Liver (tissue), 3 donors: ENCODE data around the gene TTC9C.

Experiments used
- FOXA1 ChIP-seq: IDR thresholded peaks from 2 replicates; pipeline ENCODE4 v1.6.1; 2016; ENCODE audit warnings: antibody characterized with exemption
- FOXA2 ChIP-seq: IDR thresholded peaks from 2 replicates; pipeline ENCODE4 v1.6.1; 2016; ENCODE audit warnings: antibody characterized with exemption
- GABPA ChIP-seq, 2 donors: IDR thresholded peaks in 1 of 2; conservative IDR thresholded peaks in 1 of 2; 2 replicates each; pipeline ENCODE4 v1.6.1; 2016; ENCODE audit warnings: antibody characterized with exemption in 2 of 2, mild to moderate bottlenecking in 1 of 2, moderate library complexity in 1 of 2
- MAX ChIP-seq: IDR thresholded peaks from 2 replicates; pipeline ENCODE4 v1.6.1; 2016; ENCODE audit warnings: antibody characterized with exemption
- REST ChIP-seq: IDR thresholded peaks from 2 replicates; pipeline ENCODE4 v1.6.1; 2016; ENCODE audit warnings: antibody characterized with exemption, mild to moderate bottlenecking
- RXRA ChIP-seq, 2 donors: IDR thresholded peaks; 2 replicates each; pipeline ENCODE4 v1.6.1; 2017 to 2018; ENCODE audit warnings: antibody characterized with exemption in 2 of 2, mild to moderate bottlenecking in 1 of 2
- SP1 ChIP-seq: IDR thresholded peaks from 2 replicates; pipeline ENCODE4 v1.6.1; 2018; ENCODE audit warnings: antibody characterized with exemption, mild to moderate bottlenecking
- YY1 ChIP-seq: IDR thresholded peaks from 2 replicates; pipeline ENCODE4 v1.6.1; 2016; ENCODE audit warnings: antibody characterized with exemption, mild to moderate bottlenecking
- ZBTB33 ChIP-seq: IDR thresholded peaks from 2 replicates; pipeline ENCODE4 v1.6.1; 2016; ENCODE audit warnings: antibody characterized with exemption
- TF ChIP-seq, protein P1 (sequence below): fragments of 150-350 bp; IDR thresholded peaks from 2 replicates; pipeline ENCODE4 v1.5.1; 2017; ENCODE audit warnings: improper control_type of control experiment, low read depth, low read length; ENCODE audit not compliant: missing input control
- donor health status: healthy.
- donor health status: healthy.

- no peak for TF ChIP-seq REST
- TF ChIP-seq, protein P1, sequence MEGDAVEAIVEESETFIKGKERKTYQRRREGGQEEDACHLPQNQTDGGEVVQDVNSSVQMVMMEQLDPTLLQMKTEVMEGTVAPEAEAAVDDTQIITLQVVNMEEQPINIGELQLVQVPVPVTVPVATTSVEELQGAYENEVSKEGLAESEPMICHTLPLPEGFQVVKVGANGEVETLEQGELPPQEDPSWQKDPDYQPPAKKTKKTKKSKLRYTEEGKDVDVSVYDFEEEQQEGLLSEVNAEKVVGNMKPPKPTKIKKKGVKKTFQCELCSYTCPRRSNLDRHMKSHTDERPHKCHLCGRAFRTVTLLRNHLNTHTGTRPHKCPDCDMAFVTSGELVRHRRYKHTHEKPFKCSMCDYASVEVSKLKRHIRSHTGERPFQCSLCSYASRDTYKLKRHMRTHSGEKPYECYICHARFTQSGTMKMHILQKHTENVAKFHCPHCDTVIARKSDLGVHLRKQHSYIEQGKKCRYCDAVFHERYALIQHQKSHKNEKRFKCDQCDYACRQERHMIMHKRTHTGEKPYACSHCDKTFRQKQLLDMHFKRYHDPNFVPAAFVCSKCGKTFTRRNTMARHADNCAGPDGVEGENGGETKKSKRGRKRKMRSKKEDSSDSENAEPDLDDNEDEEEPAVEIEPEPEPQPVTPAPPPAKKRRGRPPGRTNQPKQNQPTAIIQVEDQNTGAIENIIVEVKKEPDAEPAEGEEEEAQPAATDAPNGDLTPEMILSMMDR, result no peak
- TF ChIP-seq YY1, result no peak
- TF ChIP-seq MAX, result no peak
- TF ChIP-seq ZBTB33, result no peak
- no peak for TF ChIP-seq FOXA1
- no peak for TF ChIP-seq FOXA2
- no peak for TF ChIP-seq GABPA (IDR thresholded peaks at IDR 0.05 in 1 of 2, conservative IDR thresholded peaks at IDR 0.05 in 1 of 2)
- no peak for TF ChIP-seq RXRA (IDR thresholded peaks at IDR 0.05)
- no peak for TF ChIP-seq SP1
Observed at GRCh38 chr11:62702246-62702645, 26.0 kb upstream of the TTC9C start.
